GM20431 (cell line): ENCODE measurements around the gene SERPINA5.
"Not testable (repeated sequence)": the region's sequence is repeated elsewhere in the genome, so short reads cannot be mapped to it uniquely, and the experiment has no call there.

Source experiments
- in situ Hi-C: fragments of 300-500 bp; cut with MseI, MboI; formaldehyde crosslinking; loops from one replicate; pipeline ENCODE4 v1.15.0; 2020; ENCODE audit warnings: low sequenced_read_pairs; ENCODE audit not compliant: unreplicated experiment

Gene SERPINA5

DNA sequence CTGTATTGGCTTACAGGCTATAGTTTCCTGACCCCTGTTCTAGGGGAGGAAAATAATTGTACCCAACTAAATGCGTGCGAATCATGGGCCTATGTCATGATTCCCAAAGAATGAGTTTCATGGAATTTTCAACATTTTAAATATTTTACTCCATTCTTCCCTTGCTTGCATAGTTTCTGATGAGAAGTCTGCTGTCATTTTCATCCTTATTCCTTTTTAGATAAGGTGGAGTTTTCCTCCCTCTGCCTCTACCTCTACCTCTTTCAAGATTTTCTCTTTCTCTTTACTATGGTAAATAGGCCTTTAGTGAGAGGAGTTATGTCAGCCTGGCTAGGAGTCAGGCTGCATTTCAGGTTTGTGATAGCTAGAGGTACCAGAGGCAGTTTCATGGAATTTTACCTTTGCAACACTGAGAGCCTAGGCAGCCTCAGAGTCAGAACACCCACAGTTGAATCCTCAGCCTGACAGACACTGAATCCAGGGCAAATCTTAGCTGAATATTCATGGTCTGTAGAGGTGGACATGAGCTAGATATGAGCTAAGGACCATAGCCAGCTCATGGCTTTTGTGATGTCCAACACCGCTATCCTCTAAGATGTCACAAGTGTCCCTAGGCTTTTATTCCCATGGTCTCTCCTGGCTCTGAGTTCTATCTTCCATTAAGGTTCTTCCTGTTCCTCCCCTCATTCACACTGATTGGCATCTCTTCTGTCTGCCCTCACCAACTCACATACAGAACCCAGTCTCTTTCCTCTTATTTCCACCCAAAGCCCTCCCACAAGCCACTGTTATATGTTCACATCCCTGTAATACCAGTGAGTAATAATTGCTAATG is 37.0 kb downstream of the SERPINA5 start:
- in situ Hi-C loops, result no loop called here

DNA sequence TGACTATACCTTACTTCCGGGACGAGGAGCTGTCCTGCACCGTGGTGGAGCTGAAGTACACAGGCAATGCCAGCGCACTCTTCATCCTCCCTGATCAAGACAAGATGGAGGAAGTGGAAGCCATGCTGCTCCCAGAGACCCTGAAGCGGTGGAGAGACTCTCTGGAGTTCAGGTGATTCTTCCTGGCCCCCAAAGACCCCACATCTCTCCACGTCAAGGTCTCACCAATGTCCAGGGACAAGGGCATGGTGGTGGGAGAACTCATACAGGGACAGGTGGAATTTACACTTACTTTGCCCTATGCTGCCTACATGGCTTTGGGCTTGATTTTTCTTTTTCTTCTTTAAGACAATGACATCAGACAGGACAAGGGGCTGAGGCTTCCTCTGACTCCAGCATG is 38.1 kb downstream of the SERPINA5 start:
- in situ Hi-C loops, result no loop called here

DNA sequence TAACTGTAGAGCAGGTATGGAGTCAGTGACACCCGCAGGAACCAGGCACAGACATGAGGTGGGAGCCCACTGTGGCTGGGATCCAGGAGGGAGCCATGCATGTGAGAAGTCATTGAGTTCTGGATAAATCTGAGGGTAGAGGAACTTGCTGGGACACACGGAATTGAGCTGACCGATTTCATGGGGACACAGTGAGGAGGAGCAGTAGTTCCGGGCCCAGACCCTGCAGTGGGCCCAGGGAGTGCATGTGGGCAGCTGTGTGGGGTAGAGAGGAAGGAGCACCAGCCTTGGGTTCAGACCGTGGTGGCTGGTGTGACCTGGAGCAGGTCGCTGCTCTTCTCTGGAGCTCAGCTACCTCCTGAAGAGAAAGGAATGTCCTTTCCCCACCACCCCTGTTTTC is 39.4 kb downstream of the SERPINA5 start:
- in situ Hi-C loops, result no loop called here

- in situ Hi-C loops, result no loop called here
Observed at GRCh38 chr14:94621358-94622134, 40.3 kb downstream of the SERPINA5 start.

- in situ Hi-C loops, result no loop called here
Observed at GRCh38 chr14:94622653-94623421, 41.6 kb downstream of the SERPINA5 start.

DNA sequence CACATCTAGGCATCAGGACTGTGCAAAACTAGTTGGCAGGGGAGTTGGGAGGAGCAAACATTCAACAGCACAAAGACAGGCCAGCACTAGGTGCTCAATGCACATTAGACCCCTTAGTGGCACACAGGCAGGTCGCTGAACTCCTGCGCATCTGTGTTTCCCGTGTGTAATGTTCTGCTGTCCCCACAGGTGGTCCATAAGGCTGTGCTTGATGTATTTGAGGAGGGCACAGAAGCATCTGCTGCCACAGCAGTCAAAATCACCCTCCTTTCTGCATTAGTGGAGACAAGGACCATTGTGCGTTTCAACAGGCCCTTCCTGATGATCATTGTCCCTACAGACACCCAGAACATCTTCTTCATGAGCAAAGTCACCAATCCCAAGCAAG is 42.2 kb downstream of the SERPINA5 start:
- in situ Hi-C loops, result no loop called here

DNA sequence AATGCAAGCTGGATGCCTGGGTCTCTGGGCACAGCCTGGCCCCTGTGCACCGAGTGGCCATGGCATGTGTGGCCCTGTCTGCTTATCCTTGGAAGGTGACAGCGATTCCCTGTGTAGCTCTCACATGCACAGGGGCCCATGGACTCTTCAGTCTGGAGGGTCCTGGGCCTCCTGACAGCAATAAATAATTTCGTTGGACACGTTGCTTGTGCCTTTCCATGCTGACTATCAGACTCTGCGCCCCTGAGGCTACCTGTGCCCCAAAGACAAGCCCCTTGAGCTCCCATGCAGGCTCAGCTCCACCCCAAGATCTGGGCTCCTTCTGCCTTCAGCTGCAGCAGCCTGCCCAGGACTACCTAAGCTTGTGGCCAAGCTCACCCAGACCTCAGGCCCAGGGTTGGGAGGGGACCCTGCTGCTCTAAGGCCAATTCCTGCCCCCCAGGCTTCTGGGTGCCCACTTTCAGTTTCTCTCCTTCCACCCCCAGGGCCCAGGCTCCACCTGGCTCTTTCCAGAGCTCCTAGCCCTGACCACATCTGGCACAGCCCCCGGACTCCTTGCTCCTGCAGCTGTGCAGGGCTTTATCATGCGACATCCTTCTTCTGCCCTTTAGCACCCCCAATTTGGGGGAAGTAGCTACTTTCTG is 42.8 kb downstream of the SERPINA5 start:
- in situ Hi-C loops, result no loop called here

DNA sequence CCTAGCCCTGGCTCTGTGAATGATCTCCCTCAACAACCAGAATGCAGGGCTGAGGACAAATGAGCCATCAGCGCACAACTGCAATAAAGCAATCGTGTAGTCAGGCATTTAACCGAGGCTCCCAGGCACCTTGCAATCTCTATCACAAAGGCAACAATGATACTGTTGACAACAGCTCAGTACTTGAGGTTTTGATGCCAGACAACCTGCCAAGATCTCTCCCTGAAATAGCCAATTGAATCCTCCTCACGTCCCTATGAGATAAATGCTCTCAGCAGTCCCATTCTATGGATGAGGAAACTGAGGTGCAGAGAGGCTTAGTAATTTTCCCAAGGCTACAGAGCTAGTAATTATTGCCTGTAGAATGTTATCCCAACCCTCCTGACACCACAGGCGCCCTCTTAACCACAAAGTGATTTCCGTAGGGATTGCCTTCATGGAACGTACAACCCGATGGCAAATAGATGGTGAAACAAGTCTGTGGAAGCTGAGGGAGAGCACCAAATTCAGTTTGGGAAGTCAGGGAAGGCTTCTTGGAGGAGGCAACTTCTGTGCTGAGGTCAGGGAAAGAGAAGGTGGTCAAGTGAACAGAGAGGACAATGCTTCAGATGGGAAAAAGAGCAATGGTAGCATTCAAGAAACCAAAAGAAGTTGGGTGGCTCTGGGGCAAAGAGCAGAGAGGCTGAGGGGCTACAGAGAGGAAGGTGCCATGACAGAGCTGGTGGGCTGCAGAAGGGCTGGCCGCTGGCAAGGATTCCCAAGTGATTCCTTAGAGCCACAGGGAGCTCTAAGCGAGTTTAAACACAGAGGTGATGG is 43.5 kb downstream of the SERPINA5 start:
- in situ Hi-C loops, result no loop called here

GRCh38 chr14:94625353-94625635 is 44.1 kb downstream of the SERPINA5 start:
- in situ Hi-C loops, result no loop called here

- in situ Hi-C loops, result no loop called here
Observed at GRCh38 chr14:94628578-94628977, 47.4 kb downstream of the SERPINA5 start.

- in situ Hi-C loops, result no loop called here
Observed at GRCh38 chr14:94630396-94630795, 49.2 kb downstream of the SERPINA5 start.

DNA sequence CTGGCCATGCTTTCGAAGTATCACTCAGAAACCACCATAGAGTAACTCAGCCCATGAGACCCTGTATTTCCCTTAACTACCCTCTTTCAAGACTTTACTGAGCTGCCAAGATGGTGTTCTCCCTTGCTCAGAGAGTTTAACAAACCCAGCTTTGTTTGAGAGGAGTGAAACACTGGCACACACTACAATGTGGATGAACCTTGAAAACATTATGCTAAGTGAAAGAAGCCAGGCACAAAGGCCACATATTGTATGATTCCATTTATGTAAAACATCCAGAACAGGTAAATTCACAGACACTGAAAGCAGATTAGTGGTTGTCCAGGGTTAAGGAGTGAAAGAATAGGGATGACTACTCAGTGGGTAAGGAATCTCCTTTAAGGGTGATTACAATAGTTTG is 49.8 kb downstream of the SERPINA5 start:
- in situ Hi-C loops, result no loop called here

GRCh38 chr14:94631536-94632304 is 50.5 kb downstream of the SERPINA5 start:
- in situ Hi-C loops, result no loop called here

DNA sequence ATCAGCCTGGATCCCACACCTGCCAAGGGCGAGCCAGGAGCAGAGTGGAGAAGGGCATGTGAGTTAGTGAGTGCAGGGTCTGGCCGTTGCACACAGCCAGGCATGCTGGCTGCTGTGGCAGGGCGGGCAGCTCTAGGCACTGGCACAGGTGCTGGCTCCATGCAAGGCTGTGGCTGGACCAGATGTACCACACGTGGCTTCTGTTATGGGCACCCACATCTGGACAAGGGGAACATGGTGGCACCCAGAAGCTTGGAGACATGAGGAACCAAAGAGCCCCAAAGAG is 51.0 kb downstream of the SERPINA5 start:
- in situ Hi-C loops, result no loop called here

- in situ Hi-C loops, result no loop called here
Observed at GRCh38 chr14:94633121-94633520, 51.9 kb downstream of the SERPINA5 start.

DNA sequence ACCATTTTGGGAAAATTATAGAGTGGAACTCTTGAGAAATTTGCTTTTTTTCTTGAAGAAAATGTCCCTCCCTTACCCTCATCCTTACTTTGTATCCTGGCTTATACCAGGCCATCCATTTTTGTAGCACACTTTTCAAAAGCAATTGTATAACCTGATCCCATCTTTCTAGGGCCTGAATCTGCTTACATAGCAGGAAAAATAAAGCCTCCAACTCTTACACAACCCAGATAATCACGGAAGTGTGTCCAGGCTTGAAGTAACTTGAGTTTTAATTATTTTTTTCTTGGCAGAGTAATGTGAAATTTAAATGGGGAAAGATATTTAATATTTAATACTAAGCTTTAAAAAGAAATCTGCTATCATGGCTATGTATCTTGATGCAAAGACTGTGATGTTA is 53.9 kb downstream of the SERPINA5 start:
- in situ Hi-C loops, result no loop called here

GRCh38 chr14:94636744-94637412 is 55.7 kb downstream of the SERPINA5 start:
- in situ Hi-C loops, result no loop called here

DNA sequence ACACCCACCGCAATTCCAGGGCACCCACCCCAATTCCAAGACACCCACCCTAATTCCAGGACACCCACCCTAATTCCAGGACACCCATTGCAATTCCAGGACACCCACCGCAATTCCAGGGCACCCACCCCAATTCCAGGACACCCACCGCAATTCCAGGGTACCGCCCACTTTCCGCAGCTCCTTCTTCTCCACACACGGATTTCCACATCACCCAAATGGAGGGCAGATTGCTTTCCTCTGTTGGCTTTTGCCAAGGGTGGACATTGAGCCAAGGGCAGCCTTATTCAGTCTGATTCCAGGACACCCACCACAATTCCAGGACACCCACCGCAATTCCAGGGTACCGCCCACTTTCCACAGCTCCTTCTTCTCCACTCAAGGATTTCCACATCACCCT is 56.6 kb downstream of the SERPINA5 start:
- in situ Hi-C loops, result not testable (repeated sequence)

- in situ Hi-C loops, result no loop called here
Observed at GRCh38 chr14:94638339-94638738, 57.1 kb downstream of the SERPINA5 start.
